ENCODE data around the gene GOT1. TPM values are rescaled to one million over a fixed set of nuclear protein-coding genes. Genes with fewer than 3 reads are reported as not detected.

Gene GOT1
- total RNA-seq, 4 donors from 2014 or later = 8.6 to 19.9 (median 12.1) TPM

GRCh38 chr10:99403674-99404073, 26.8 kb downstream of the GOT1 start:
- no peak for TF ChIP-seq POLR2A (IDR thresholded peaks at IDR 0.05)
- TF ChIP-seq CTCF (IDR thresholded peaks at IDR 0.05) = no peak
- no peak for TF ChIP-seq EP300 (IDR thresholded peaks at IDR 0.05)
- no peak for DNase-seq (ENCODE audit: low spot score in 2 of 2)
- H3K36me3 ChIP-seq = peaks cover 0 to 87% (median 4%) of the 10 kb centered on the region in 3 donors
- no peaks in the 10 kb centered on the region for H3K27me3 ChIP-seq
- whole genome bisulfite sequencing, 2 donors = 82 to 83% methylated on average over 9 of the region's 9 CpGs
- no peaks in the 10 kb centered on the region for H3K9me3 ChIP-seq
- H3K4me3 ChIP-seq = no peak overlapping the region
- H3K4me1 ChIP-seq = no peaks in the 10 kb centered on the region
- H3K27ac ChIP-seq = no peak overlapping the region

- Histone ChIP-seq H3K4me3 (no peak overlapping the region), H3K27ac (no peak overlapping the region), H3K36me3 (peaks cover 0 to 99% (median 4%) of the 10 kb centered on the region in 3 donors), H3K27me3 (no peaks in the 10 kb centered on the region), H3K9me3 (no peaks in the 10 kb centered on the region), H3K4me1 (no peaks in the 10 kb centered on the region)
- 91 to 94% methylated on average over 3 of the region's 3 CpGs for WGBS, 2 donors
- TF ChIP-seq POLR2A (IDR thresholded peaks at IDR 0.05) (no peak), CTCF (IDR thresholded peaks at IDR 0.05) (no peak), EP300 (IDR thresholded peaks at IDR 0.05) (no peak)
- no peak for DNase-seq (ENCODE audit: low spot score in 2 of 2)
These were observed 30.8 kb downstream of the GOT1 start for GRCh38 chr10:99399664-99400063.

- H3K9me3 ChIP-seq = no peaks in the 10 kb centered on the region
- no peak for DNase-seq (ENCODE audit: low spot score in 2 of 2)
- no peak overlapping the region for H3K27ac ChIP-seq
- peaks cover 0 to 72% (median 0%) of the 10 kb centered on the region in 3 donors for H3K36me3 ChIP-seq
- no peaks in the 10 kb centered on the region for H3K27me3 ChIP-seq
- no peak overlapping the region for H3K4me3 ChIP-seq
- H3K4me1 ChIP-seq = peaks cover 0 to 5% (median 2%) of the 10 kb centered on the region in 4 donors
- TF ChIP-seq EP300 (IDR thresholded peaks at IDR 0.05) = no peak
- TF ChIP-seq CTCF (IDR thresholded peaks at IDR 0.05) = no peak
- no peak for TF ChIP-seq POLR2A (IDR thresholded peaks at IDR 0.05)
- whole genome bisulfite sequencing, 2 donors = 84 to 89% methylated on average over 3 of the region's 3 CpGs
These were observed 34.0 kb downstream of the GOT1 start for GRCh38 chr10:99396471-99396870.

- Histone ChIP-seq H3K36me3 (peaks cover 0 to 67% (median 0%) of the 10 kb centered on the region in 3 donors), H3K9me3 (no peaks in the 10 kb centered on the region), H3K4me3 (no peak overlapping the region), H3K27ac (no peak overlapping the region), H3K4me1 (peaks cover 0 to 5% (median 2%) of the 10 kb centered on the region in 4 donors), H3K27me3 (no peaks in the 10 kb centered on the region)
- TF ChIP-seq POLR2A (IDR thresholded peaks at IDR 0.05) (no peak), EP300 (IDR thresholded peaks at IDR 0.05) (no peak), CTCF (IDR thresholded peaks at IDR 0.05) (no peak)
- DNase-seq (ENCODE audit: low spot score in 2 of 2) = no peak
- 66% methylated on average over 2 of the region's 2 CpGs for WGBS, 2 donors
These were observed 34.5 kb downstream of the GOT1 start for GRCh38 chr10:99395750-99396445.

- no peak for DNase-seq (ENCODE audit: low spot score in 2 of 2)
- Histone ChIP-seq H3K27me3 (no peaks in the 10 kb centered on the region), H3K27ac (no peak overlapping the region), H3K36me3 (peaks cover 0 to 56% (median 0%) of the 10 kb centered on the region in 3 donors), H3K4me1 (peaks cover 0 to 5% (median 2%) of the 10 kb centered on the region in 4 donors), H3K9me3 (no peaks in the 10 kb centered on the region), H3K4me3 (no peak overlapping the region)
- 91 to 95% methylated on average over 7 of the region's 7 CpGs for WGBS, 2 donors
- TF ChIP-seq EP300 (IDR thresholded peaks at IDR 0.05) (no peak), POLR2A (IDR thresholded peaks at IDR 0.05) (no peak), CTCF (IDR thresholded peaks at IDR 0.05) (no peak)
These were observed 35.5 kb downstream of the GOT1 start for GRCh38 chr10:99394761-99395386.

All from tibial nerve (tissue), 4 donors.